Activated CD4-positive, alpha-beta T cell treated with anti-CD3 and anti-CD28 coated beads for 4 hours (primary cell): ENCODE data around the gene ADPRS.

Source experiments
- DNase-seq, 2 donors: peaks; one replicate each; pipeline ENCODE4 v3.0.0-alpha.2; 2020

The ADPRS gene

GRCh38 chr1:36134505-36135329, 46.0 kb downstream of the ADPRS start:
- DNase-seq: no peak

- DNase-seq: no peak
Measured at GRCh38 chr1:36135330-36135667, 46.6 kb downstream of the ADPRS start.

- no peak for DNase-seq
Measured at GRCh38 chr1:36135796-36136195, 47.1 kb downstream of the ADPRS start.

- DNase-seq: no peak
Measured at GRCh38 chr1:36136535-36136934, 47.8 kb downstream of the ADPRS start.

GRCh38 chr1:36137226-36137625, 48.5 kb downstream of the ADPRS start:
- no peak for DNase-seq

GRCh38 chr1:36137776-36138175, 49.1 kb downstream of the ADPRS start:
- DNase-seq: no peak

GRCh38 chr1:36139521-36139920, 50.8 kb downstream of the ADPRS start:
- no peak for DNase-seq

GRCh38 chr1:36142121-36142520, 53.4 kb downstream of the ADPRS start:
- no peak for DNase-seq

- DNase-seq: no peak
Measured at GRCh38 chr1:36143424-36143823, 54.7 kb downstream of the ADPRS start.
